GM19099 (cell line): ENCODE measurements around the gene VSIG10.

Experiments used
- POLR2A ChIP-seq: IDR thresholded peaks from 3 replicates; pipeline ENCODE4 v1.6.1; 2011; ENCODE audit warnings: low read depth; ENCODE audit not compliant: insufficient read length; ENCODE audit errors: extremely low read depth

Gene VSIG10

DNA sequence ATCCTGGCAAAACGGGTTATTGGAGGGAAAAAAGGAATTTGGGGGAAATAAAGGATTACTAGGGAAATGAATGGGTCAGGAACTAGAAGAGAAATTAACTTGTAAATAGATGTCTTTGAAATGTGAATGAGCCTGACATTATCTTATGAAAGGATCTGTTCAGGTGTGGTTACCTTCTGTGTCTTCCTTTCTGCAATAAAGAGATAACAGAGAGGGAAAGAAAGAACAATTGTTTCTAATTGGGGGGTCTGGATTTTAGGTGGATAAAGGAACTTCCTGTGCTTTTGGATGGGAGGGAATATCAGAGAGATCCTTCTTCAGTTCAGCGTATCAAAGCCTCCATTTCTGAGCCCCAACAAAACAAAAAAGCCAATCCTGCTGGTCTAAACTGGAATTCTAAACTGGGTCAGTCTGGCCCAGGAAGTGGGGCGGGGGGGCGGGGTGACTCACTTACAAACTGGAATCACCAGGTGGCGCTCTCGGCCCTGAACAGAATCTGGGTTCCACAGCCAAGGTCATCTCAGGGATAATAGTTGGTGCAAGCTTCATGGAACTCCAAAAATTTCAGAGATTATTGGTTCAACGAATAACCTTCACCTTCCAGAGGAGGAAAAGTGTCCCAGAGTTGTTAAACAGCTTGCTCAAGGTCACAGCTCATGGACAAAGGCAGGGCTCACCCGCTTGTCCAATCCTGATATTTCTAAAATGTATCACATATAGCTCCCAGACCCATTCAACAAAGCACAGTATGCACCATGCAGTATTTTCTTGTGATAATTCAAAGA is 17.0 kb upstream of the VSIG10 start:
- TF ChIP-seq POLR2A = no peak

GRCh38 chr12:118119449-118119879 is 15.7 kb upstream of the VSIG10 start:
- no peak for TF ChIP-seq POLR2A

DNA sequence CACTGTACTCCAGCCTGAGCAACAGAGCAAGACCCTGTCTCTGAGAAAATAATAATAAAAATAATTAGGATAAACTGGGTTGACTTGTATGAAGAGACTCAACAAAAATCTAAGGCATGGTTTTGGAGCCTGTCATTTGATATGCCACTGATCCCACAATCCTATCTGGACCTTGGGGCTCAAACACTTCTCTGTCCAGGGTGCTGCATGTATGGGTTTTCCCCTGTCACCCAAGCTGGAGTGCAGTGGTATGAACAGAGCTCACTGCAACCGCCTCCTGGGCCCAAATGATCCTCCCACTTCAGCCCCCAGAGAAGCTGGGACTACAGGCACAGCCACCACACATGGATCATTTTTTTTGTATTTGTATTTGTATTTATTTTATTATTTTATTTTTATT is 5.3 kb upstream of the VSIG10 start:
- no peak for TF ChIP-seq POLR2A

DNA sequence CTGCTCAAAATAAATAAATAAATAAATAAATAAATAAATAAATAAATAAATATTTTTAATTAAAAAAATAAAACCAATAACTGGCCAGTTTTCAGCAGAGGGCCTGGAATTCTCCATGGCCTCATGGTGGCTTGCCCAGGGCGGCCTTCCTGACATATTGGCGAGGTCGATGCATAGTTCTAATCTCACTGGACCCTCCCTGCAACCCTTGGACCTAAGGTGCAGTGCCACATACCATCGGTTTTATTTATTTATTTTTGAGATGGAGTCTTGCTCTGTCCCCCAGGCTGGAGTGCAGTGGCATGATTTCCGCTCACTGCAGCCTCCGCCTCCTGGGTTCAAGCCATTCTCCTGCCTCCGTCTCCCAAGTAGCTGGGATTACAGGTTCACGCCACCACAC is 3.9 kb upstream of the VSIG10 start:
- no peak for TF ChIP-seq POLR2A

DNA sequence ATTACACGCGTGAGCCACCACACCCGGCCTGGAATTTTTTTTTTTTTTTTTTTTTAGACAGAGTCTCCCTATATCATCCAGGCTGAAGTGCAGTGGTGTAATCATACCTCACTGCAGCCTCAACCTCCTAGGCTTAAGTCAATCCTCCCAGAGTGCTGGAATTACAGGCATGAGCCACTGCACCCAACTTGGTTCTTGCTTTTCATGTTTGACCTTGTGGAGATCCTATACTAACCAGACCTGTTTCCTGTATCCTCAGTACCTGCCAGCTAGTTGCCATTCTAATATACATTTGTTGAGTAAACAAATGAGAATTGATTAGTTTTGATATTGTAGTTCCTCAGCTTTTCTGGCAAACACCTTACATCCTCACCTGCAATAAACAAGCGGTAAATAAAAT is 3.2 kb upstream of the VSIG10 start:
- TF ChIP-seq POLR2A = no peak

DNA sequence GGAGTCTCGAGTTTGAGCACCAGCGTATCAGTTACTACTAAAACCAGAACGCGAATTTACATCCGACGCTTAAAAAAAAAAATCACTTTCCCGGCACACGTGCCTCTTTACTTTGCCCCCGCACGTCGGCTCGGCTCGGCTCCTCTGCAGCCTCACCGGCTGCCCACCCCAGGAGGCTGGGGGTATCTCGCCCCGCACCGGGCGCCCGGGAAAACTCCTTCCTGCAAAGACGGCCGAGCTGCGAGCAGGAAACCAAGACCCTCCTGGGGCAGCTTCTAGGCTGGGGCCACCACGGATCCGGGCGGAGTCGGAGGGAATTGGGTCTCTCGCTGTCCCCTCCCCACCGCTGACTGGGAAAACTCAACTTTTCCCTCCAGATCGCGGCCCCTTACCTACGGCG is 610 bp downstream of the VSIG10 start:
- TF ChIP-seq POLR2A = no peak

DNA sequence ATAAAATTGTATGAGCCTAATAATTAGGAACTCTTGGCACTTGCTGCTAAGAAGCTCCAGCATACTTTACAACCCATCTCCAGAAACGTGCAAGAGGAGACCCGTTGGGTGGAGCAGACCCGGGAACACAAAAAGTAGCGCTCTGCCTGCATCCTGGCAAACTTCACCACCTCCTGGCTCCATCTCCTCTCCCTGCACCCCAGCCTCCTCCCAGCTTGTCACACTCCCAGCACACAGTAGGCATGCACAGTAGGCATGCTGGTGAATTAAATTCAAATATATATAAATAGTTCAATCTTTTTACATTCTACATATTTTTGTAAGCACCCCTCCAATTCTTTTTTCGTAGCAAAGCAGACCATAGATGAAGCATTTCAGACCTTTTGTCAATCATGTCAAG is 1.2 kb downstream of the VSIG10 start:
- TF ChIP-seq POLR2A = no peak

- TF ChIP-seq POLR2A = no peak
These were observed 1.7 kb downstream of the VSIG10 start for GRCh38 chr12:118102070-118102469.

DNA sequence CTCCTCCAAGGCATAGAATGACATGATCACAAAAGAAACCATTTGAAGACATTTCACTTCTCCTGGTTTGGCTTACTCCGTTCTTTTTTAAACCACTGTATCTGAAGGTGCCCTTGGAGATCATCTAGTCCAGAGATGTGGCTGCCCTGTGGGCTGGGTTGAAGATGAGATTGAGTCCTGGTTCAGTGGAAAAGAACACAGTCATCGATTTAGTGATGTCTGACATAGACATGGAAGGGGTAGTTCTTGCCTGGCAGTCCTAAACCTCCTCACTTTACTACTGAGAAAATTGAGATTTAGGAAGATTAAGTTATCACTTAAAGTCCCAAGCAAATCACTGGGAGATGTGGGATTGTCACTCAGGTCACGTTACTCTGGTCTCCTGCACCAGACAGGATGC is 2.8 kb downstream of the VSIG10 start:
- TF ChIP-seq POLR2A = no peak

DNA sequence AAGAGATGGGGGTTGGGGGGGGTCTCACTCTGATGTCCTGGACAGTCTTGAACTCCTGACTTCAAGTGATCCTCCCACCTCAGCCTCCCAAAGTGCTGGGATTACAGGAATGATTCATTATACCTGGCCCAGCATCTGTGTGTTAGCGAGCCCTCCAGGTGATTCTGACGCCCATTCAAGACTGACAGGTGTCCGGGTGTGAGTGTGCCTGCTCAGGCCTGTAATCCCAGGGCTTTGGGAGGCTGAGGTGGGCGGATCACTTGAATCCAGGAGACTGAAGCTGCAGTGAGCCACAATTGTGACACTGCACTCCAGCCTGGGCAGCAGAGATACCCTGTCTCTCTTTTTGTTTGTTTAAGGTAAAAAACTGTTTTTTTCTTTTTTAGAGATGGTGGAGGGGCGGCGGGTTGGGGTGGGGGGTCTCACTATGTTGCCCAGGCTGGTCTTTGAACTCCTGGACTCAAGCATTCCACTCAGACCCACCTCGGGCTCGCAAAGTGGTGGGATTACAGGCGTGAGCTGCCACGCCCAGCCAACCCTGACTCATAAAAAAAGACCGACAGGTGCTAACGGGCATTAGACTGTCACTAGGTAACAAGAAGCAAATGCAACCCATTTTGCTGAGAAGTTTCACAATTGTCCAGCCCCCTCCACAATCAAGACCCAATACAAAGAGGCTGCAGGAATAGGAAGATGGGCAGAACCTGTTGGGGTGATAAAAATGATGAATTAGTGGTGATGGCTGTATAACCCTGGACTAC is 4.7 kb downstream of the VSIG10 start:
- no peak for TF ChIP-seq POLR2A

- TF ChIP-seq POLR2A = no peak
These were observed 5.4 kb downstream of the VSIG10 start for GRCh38 chr12:118098401-118098800.

DNA sequence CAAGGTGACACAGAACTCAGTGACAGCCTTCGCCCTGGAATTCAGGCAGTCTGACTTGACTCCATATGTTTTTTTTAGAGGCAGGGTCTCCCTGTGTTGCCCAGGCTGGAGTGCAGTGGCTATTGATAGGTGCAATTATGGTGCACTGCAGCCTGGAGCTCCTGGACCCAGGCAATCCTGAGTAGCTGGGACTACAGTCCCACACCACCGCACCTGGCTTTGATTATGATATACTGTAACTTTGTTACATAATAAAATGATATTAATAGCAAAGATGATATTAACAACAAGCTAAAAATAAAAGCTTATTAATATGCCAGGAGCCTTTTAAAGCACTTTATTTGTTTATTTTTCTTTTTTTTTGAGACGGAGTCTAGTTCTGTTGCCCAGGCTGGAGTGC is 9.8 kb downstream of the VSIG10 start:
- TF ChIP-seq POLR2A = no peak

- TF ChIP-seq POLR2A = no peak
These were observed 14.0 kb downstream of the VSIG10 start for GRCh38 chr12:118089782-118090181.

DNA sequence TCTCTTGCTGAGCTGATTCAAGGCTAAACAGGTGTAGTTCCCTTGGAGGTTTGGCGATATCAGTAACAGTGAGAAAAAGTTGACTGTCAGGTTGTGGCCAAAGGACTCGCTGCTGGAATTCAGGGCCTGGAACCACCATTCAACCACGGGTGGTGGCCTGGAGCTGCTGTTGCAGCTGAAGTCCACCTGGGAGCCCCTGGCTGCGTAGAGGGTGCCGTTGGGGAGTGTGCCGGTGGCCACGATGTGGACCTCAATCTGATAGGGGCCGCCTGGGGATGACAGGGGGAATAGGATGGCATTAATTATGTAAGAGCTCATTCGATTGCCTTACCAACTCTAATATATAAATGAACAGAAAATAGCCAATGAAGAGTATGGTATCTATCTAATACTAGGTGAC is 21.6 kb downstream of the VSIG10 start:
- TF ChIP-seq POLR2A = no peak

DNA sequence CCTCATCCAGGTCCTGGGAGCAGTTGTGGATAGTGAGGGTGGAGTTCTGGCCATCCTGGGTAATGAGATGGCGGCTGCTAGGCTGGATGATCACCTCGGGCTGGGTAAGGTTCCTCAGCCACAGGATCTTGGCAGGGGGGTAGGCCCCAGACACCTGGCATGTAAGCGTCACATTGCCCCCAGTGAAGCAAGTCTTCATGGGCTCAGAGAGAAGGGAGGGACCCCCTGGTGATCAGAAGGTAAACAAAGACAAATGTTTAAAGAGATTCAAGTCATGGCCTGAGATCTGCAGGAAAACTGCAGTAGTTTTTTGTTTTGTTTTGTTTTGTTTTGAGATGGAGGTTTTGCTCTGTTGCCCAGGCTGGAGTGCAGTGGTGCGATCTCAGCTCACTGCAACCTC is 30.0 kb downstream of the VSIG10 start:
- TF ChIP-seq POLR2A = no peak

DNA sequence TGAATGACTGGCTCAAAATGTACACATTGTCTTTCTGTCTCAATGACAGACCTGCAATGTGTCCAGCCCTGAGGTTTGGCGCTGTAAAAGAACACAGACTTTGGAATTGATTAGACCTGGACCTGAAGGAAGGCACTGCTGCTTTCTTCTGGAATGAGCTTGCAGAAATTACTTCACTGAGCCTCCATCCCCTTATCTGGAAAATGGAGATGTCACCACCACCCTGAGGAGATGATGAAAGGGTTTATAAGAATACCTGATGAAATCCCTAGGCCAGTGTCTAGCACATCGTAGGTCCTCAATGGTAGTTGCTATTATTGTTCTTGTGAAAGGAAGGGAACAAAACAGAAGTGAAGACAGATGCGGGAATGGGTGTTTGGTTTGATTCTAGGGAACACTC is 33.2 kb downstream of the VSIG10 start:
- TF ChIP-seq POLR2A = no peak
